Measurements from ENCODE around the gene TMIE. TPM values are rescaled to one million over a fixed set of nuclear protein-coding genes. Genes with fewer than 3 reads are reported as not detected.

The TMIE gene
- total RNA-seq, 1 experiment from 2014 or later = 6.5 TPM

GRCh38 chr3:46709721-46710120 is 8.5 kb downstream of the TMIE start:
- DNase-seq = no peak
- Histone ChIP-seq H3K4me3 (no peak overlapping the region), H3K79me2 (ENCODE audit: low read depth) (no peaks in the 10 kb centered on the region), H3K9me2 (ENCODE audit: insufficient read depth) (no peaks in the 10 kb centered on the region), H3K36me3 (ENCODE audit: low read depth) (no peaks in the 10 kb centered on the region), H3K4me2 (no peak overlapping the region), H3F3A (ENCODE audit: insufficient read depth, low read depth) (no peaks in the 10 kb centered on the region), H2AFZ (no peak overlapping the region), H3K4me1 (replicated peaks; ENCODE audit: insufficient read depth) (peaks cover 16% of the 10 kb centered on the region), H3K27ac (no peak overlapping the region), H4K20me1 (ENCODE audit: insufficient read depth) (no peaks in the 10 kb centered on the region), H3K9me3 (ENCODE audit: insufficient read depth, low read depth) (no peaks in the 10 kb centered on the region), H3K27me3 (ENCODE audit: insufficient read depth, low read depth) (no peaks in the 10 kb centered on the region)
- no TSS peak for BruUV-seq (replicated peaks)
- ChIA-PET CTCF (no interaction called here), POLR2A (ENCODE audit: unreplicated experiment) (no interaction called here)
- intact Hi-C loops (cut with micrococcal nuclease; ENCODE audit: unreplicated experiment) = loop anchor here (5.0 kb wide), 2 partner anchors 288 to 673 kb away; partner anchors contain the start of gene PTPN23
- TF ChIP-seq EZH2 (IDR thresholded peaks at IDR 0.05; ENCODE audit: low read depth) (no peak), CTCF (conservative IDR thresholded peaks at IDR 0.05) (no peak)

GRCh38 chr3:46710229-46710628 is 9.0 kb downstream of the TMIE start:
- no peaks in the 10 kb centered on the region for H4K20me1 ChIP-seq (ENCODE audit: insufficient read depth)
- BruUV-seq (replicated peaks) = no TSS peak
- no peaks in the 10 kb centered on the region for H3K9me3 ChIP-seq (ENCODE audit: insufficient read depth, low read depth)
- no peak for DNase-seq
- intact Hi-C loops (cut with micrococcal nuclease; ENCODE audit: unreplicated experiment) = no loop called here
- no peaks in the 10 kb centered on the region for H3K36me3 ChIP-seq (ENCODE audit: low read depth)
- ChIA-PET CTCF (no interaction called here), POLR2A (ENCODE audit: unreplicated experiment) (no interaction called here)
- H3K27me3 ChIP-seq (ENCODE audit: insufficient read depth, low read depth) = no peaks in the 10 kb centered on the region
- H3K9me2 ChIP-seq (ENCODE audit: insufficient read depth) = no peaks in the 10 kb centered on the region
- no peak overlapping the region for H3K4me2 ChIP-seq
- H3K27ac ChIP-seq = no peak overlapping the region
- no peaks in the 10 kb centered on the region for H3K79me2 ChIP-seq (ENCODE audit: low read depth)
- H2AFZ ChIP-seq = no peak overlapping the region
- no peak overlapping the region for H3K4me3 ChIP-seq
- TF ChIP-seq CTCF (conservative IDR thresholded peaks at IDR 0.05) (no peak), EZH2 (IDR thresholded peaks at IDR 0.05; ENCODE audit: low read depth) (no peak)
- peaks cover 16% of the 10 kb centered on the region for H3K4me1 ChIP-seq (replicated peaks; ENCODE audit: insufficient read depth)
- no peaks in the 10 kb centered on the region for H3F3A ChIP-seq (ENCODE audit: insufficient read depth, low read depth)

- Histone ChIP-seq H3K27ac (no peak overlapping the region), H3K27me3 (ENCODE audit: insufficient read depth, low read depth) (no peaks in the 10 kb centered on the region), H3F3A (ENCODE audit: insufficient read depth, low read depth) (no peaks in the 10 kb centered on the region), H3K79me2 (ENCODE audit: low read depth) (no peaks in the 10 kb centered on the region), H3K4me1 (replicated peaks; ENCODE audit: insufficient read depth) (peaks cover 12% of the 10 kb centered on the region), H2AFZ (no peak overlapping the region), H3K4me3 (no peak overlapping the region), H3K4me2 (no peak overlapping the region), H3K36me3 (ENCODE audit: low read depth) (no peaks in the 10 kb centered on the region), H3K9me3 (ENCODE audit: insufficient read depth, low read depth) (no peaks in the 10 kb centered on the region), H4K20me1 (ENCODE audit: insufficient read depth) (no peaks in the 10 kb centered on the region), H3K9me2 (ENCODE audit: insufficient read depth) (no peaks in the 10 kb centered on the region)
- no TSS peak for BruUV-seq (replicated peaks)
- CTCF ChIA-PET = no interaction called here
- POLR2A ChIA-PET (ENCODE audit: unreplicated experiment) = no interaction called here
- DNase-seq = no peak
- intact Hi-C loops (cut with micrococcal nuclease; ENCODE audit: unreplicated experiment) = no loop called here
- TF ChIP-seq EZH2 (IDR thresholded peaks at IDR 0.05; ENCODE audit: low read depth) = no peak
- TF ChIP-seq CTCF (conservative IDR thresholded peaks at IDR 0.05) = no peak
Measured at GRCh38 chr3:46710671-46711295, 9.6 kb downstream of the TMIE start.

All from PC-9 (cell line).